HepG2 (cell line): ENCODE measurements around the gene TGM5. TPM values are rescaled to one million over a fixed set of nuclear protein-coding genes. Genes with fewer than 3 reads are reported as not detected.

Experiments
- ZBTB40 ChIP-seq, 2 experiments: fragments of 450-650 bp in 1 of 2; sonication (generic) in 1 of 2; formaldehyde crosslinking in 1 of 2; IDR thresholded peaks; 2 replicates each; pipeline versions ENCODE4 v1.6.1 to v1.8.0; 2016 to 2022; ENCODE audit warnings: antibody characterized with exemption in 1 of 2, mild to moderate bottlenecking in 1 of 2, missing genetic modification reagents in 1 of 2
- polyA plus RNA-seq, 8 experiments: library from polyadenylated mRNA; depleted of rRNA in 3 of 8; stranded (reverse) in 7 of 8; unstranded in 1 of 8; fragments of >200 nt; fragmentation: Illumina TruSeq in 4 of 8; extraction: Trizol in 4 of 8; gene quantifications; 2 replicates each; pipeline versions ENCODE4 v1.2.1 to v1.2.3, GENCODE V29; 2011 to 2016; ENCODE audit warnings: low read depth in 4 of 8, missing spikeins in 1 of 8, mixed read lengths in 1 of 8; ENCODE audit not compliant: insufficient read depth in 1 of 8
- total RNA-seq, 5 experiments: library from RNA; depleted of rRNA; stranded (reverse); fragments of >200 nt; fragmentation: Illumina TruSeq; extraction: Trizol; gene quantifications; 2 replicates each; pipeline ENCODE4 v1.2.3, GENCODE V29; 2016; ENCODE audit warnings: low read depth in 1 of 5

Gene TGM5
- total and polyA plus RNA-seq, 2 of the 13 experiments (the other 11 are each of a cell fraction or from before 2014, with no cell fraction given): 0.18 to 0.65 TPM

GRCh38 chr15:43239732-43240491 is 26.8 kb downstream of the TGM5 start (continued):
- TF ChIP-seq ZBTB40 (IDR thresholded peaks at IDR 0.05) (no peak), ZBTB40 (CRISPR knock-in tag; IDR thresholded peaks at IDR 0.05) (no peak)
